Spleen (tissue), 7 donors: ENCODE data around the gene TBXA2R.

ENCODE experiments used
- POLR2A ChIP-seq, 3 donors: fragments of 450-650 bp; IDR thresholded peaks; one replicate each; pipeline ENCODE4 v1.5.1; 2017; ENCODE audit warnings: antibody characterized with exemption in 3 of 3, mild to moderate bottlenecking in 1 of 3
- POLR2AphosphoS5 ChIP-seq, 3 donors: sonication (generic); formaldehyde crosslinking; IDR thresholded peaks; one replicate each; pipeline ENCODE4 v1.5.1; 2017; ENCODE audit warnings: antibody characterized with exemption in 3 of 3
- TF ChIP-seq, protein P1 (sequence below), 11 experiments: fragments of 200-600 bp in 7 of 11; fragments of 450-650 bp in 4 of 11; sonication (generic) in 4 of 11; IDR thresholded peaks in 8 of 11; conservative IDR thresholded peaks in 3 of 11; 1 replicate in 7 of 11; 2 replicates in 4 of 11; pipeline versions ENCODE4 v1.4.0 to v1.8.0; 2016 to 2021; ENCODE audit warnings: antibody characterized with exemption in 11 of 11, inconsistent platforms in 4 of 11, mild to moderate bottlenecking in 1 of 11
- donor health status: DM: no; HTN: no; CAD: no; lungs with moderate emphysema.
- donor health status: DM: no; HTN: no; CAD: no.
- donor health status: DM: no; HTN: no; CAD: no.

DNA sequence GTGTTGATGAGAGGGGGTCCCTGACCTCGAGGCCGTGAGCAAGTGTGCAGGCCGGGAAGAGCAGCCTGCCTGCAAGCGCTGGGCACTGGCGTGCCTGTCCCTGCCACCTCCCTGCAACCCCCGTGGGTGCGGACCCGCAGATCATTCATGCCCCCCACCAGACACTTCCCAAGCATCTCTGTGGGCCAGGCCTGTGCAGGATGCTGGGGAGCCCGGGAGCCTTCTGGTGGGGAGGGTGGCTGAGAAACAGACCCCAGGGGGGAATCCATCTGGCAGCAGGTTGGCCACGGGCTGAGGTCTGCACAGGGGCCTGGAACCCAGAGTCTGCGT, 38.4 kb upstream of the TBXA2R start:
- TF ChIP-seq POLR2A (IDR thresholded peaks at IDR 0.05), result no peak
- TF ChIP-seq, protein P1, sequence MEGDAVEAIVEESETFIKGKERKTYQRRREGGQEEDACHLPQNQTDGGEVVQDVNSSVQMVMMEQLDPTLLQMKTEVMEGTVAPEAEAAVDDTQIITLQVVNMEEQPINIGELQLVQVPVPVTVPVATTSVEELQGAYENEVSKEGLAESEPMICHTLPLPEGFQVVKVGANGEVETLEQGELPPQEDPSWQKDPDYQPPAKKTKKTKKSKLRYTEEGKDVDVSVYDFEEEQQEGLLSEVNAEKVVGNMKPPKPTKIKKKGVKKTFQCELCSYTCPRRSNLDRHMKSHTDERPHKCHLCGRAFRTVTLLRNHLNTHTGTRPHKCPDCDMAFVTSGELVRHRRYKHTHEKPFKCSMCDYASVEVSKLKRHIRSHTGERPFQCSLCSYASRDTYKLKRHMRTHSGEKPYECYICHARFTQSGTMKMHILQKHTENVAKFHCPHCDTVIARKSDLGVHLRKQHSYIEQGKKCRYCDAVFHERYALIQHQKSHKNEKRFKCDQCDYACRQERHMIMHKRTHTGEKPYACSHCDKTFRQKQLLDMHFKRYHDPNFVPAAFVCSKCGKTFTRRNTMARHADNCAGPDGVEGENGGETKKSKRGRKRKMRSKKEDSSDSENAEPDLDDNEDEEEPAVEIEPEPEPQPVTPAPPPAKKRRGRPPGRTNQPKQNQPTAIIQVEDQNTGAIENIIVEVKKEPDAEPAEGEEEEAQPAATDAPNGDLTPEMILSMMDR (IDR thresholded peaks at IDR 0.05 in 8 of 11, conservative IDR thresholded peaks at IDR 0.05 in 3 of 11), result no peak
- TF ChIP-seq POLR2AphosphoS5 (IDR thresholded peaks at IDR 0.05), result no peak
